Glomerular endothelial cell (primary cell): Measurements from ENCODE around the gene INSR. TPM values are rescaled to one million over a fixed set of nuclear protein-coding genes. Genes with fewer than 3 reads are reported as not detected.

Experiments
- DNase-seq: peaks from one replicate; pipeline ENCODE4 v3.0.0-alpha.2; 2011; ENCODE audit warnings: low read depth, low spot score; ENCODE audit errors: extremely low read depth
- total RNA-seq: library from RNA; depleted of rRNA; stranded (reverse); fragments of >200 nt; gene quantifications from 2 replicates; pipeline ENCODE4 v1.2.3, GENCODE V29; 2015

INSR gene
- total RNA-seq, 1 donor from 2014 or later = 134 TPM

DNA sequence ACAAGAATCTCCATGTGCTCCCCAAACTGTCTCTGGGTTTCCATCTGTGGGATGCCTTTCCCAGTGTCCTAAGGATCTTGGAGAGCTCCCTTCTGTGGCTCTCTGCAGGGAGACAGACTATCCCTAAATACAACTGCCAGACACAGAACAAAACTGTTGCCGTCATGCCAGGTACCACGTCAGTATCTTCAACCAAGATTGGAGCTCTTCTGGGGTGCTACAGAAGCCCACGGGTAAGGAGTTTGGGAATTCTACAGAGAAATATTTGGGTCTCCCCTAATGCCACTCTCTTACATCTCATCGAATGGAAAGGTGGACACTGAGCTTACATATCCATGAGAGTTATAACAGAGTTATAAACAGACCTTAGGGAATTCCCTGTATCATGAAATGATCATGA, 230.9 kb downstream of the INSR start:
- DNase-seq = no peak

Other genes starting within 250 kb of the INSR start
- gene MBD3L2, start 245.1 kb downstream of the INSR start, total RNA-seq = not detected in 2 replicates
- not detected in 2 replicates for gene MBD3L3, start 235.7 kb downstream of the INSR start, total RNA-seq
- 4.5 and 8.2 TPM in 2 replicates for gene ZNF557, start 224.7 kb downstream of the INSR start, total RNA-seq
- gene ARHGEF18, start 54.5 kb upstream of the INSR start, total RNA-seq = 53.2 and 53.3 TPM in 2 replicates
- 2.7 and 4.1 TPM in 2 replicates for gene PEX11G, start 194.6 kb upstream of the INSR start, total RNA-seq
- gene ZNF358, start 221.7 kb upstream of the INSR start, total RNA-seq = 56.9 and 70.4 TPM in 2 replicates
- gene MCOLN1, start 228.2 kb upstream of the INSR start, total RNA-seq = 10.6 and 25.2 TPM in 2 replicates
- 176 and 230 TPM in 2 replicates for gene PNPLA6, start 241.3 kb upstream of the INSR start, total RNA-seq